Measurements from ENCODE around the gene RCBTB1. TPM values are rescaled to one million over a fixed set of nuclear protein-coding genes. Genes with fewer than 3 reads are reported as not detected.
"Not testable (repeated sequence)": the region's sequence is repeated elsewhere in the genome, so short reads cannot be mapped to it uniquely, and the experiment has no call there.

Gene RCBTB1
- total RNA-seq, 1 donor from 2014 or later, result 22.8 TPM

DNA sequence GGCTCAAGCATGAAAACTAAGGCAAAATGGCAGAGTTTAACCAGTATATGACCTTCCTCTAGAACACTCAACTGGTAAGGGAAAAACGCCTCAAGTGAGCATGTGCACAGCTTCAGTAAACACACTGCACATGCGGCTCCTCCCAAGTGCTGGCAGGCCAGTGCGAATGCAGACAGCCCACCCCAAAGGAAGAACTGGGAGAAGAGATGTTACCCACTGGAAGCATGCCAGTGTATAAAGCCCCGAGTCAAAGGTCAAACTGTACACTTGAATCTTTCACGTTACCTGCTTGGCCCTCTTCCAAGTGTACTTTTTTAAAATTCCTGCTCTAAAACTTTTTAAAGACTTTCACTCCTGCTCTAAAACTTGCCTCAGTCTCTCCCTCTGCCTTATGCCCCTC is 19.2 kb upstream of the RCBTB1 start:
- DNase-seq (ENCODE audit: low spot score), result no peak

DNA sequence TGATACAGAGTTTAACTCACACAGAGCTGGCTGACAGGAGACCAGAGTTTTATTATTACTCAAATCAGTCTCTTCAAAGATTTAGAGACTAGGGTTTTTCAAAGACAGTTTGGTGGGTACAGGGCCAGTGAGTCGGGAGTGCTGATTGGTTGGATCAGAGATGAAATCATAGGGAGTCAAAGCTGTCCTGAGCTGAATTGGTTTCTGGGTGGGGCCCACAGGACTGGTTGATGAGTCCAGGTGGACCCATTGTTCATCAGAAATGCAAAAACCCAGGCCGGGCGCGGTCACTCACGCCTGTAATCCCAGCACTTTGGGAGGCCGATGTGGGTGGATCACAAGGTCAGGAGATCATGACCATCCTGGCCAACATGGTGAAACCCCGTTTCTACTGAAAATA is 17.3 kb upstream of the RCBTB1 start:
- not testable (repeated sequence) for DNase-seq (ENCODE audit: low spot score)

DNA sequence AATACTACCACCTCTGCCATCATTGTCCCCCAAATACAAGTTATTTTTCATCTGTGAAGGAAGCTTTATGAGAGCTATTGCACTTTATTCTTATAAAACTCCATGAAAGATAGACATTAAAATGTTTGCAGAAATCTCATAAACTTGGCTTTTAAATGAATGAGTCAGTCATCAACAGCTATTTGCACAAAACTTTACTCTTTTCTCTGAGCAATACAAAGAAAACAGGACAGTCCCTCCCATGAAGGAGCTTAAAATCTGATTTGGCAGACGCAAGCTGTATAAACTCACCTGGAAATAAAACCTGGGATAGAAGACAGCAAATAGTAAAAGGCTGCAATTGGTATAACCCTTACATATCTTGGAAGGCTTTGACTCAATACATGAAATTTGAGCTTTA is 16.6 kb upstream of the RCBTB1 start:
- DNase-seq (ENCODE audit: low spot score), result no peak

DNA sequence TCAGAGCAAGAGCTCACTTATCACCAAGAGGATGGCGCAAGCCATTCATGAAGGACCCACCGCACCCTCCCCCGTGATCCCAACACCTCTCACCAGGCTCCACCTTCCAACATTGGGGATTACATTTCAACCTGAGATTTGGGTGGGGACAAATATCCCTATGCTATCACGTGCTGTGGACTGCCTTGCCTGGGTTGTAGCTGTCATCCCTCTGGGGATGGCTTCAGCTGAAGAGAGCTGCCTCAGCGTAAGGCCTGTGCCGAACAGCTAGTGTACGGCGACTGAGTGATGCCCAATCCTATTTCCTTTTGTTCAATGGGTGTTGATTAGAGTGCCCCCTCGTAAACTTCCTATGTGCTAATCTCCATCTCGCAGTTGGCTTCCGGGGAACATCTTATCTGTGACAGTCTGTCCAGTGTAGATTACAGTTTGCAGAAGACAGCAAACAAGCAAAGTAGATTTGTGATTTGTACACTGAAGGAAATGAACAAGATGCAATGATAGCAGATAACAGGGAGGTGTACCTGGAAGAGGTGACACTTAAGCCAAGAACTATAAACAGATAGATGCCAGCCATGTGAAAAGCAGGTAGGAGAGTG is 11.8 kb upstream of the RCBTB1 start:
- DNase-seq (ENCODE audit: low spot score), result no peak

DNA sequence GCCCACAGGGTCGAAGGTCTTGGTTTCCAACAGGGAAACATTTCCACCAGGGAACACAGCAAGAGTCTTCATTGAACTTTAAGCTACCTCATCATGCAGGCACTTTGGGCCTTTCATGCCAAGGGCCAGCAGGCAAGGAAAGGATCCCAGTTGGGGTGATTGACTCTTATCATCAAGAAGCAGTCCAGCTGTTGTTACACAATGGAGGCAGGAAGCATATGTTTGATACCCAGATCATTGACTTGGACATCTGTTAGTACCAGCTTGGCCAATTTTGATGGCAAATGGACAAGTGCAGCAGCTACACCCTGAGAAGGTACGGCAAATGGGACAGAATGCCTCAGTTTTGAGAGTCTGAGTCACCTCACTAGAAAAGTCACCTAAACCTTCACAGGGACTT is 10.9 kb upstream of the RCBTB1 start:
- DNase-seq (ENCODE audit: low spot score), result no peak

DNA sequence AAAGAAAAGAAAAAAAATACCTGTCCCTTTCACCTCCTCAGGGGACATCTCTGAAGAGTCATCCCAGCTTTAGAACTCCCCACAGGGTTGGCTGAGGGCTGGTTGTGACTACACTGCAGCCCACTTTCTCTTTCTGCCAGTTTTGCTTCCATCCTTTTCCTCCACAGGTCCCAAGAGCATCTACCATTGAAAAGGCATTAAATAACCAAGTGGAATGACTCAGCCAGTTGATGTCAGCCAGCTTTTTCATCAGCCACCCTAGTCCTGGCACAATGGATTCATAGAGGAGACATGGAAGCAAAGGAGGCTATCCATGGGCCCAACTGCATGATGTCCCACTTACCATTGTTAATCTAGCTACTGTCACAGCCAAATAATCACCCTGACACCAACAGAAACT is 9.2 kb upstream of the RCBTB1 start:
- no peak for DNase-seq (ENCODE audit: low spot score)

DNA sequence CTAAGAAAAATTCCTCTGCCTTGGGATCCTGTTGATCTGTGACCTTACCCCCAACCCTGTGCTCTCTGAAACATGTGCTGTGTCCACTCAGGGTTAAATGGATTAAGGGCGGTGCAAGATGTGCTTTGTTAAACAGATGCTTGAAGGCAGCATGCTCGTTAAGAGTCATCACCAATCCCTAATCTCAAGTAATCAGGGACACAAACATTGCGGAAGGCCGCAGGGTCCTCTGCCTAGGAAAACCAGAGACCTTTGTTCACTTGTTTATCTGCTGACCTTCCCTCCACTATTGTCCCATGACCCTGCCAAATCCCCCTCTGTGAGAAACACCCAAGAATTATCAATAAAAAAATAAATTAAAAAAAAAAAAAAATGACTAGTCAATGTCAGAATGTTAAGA is 8.5 kb upstream of the RCBTB1 start:
- DNase-seq (ENCODE audit: low spot score), result not testable (repeated sequence)

DNA sequence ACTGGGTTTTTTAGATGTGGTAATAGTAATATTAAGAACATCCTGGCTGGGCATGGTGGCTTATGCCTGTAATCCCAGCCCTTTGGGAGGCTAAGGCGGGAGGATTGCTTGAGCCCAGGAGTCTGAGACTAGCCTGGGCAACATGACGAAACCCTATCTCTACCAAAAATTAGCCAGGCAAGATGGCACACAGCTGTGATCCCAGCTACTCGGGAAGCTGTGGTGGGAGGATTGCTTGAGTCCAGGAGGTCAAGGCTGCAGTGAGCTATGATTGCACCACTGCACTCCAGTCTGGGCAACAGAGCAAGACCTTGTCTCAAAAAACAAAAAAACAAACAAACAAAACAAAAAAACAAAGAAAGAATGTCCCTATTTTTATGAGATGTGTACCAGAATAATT is 5.4 kb upstream of the RCBTB1 start:
- DNase-seq (ENCODE audit: low spot score), result not testable (repeated sequence)

DNA sequence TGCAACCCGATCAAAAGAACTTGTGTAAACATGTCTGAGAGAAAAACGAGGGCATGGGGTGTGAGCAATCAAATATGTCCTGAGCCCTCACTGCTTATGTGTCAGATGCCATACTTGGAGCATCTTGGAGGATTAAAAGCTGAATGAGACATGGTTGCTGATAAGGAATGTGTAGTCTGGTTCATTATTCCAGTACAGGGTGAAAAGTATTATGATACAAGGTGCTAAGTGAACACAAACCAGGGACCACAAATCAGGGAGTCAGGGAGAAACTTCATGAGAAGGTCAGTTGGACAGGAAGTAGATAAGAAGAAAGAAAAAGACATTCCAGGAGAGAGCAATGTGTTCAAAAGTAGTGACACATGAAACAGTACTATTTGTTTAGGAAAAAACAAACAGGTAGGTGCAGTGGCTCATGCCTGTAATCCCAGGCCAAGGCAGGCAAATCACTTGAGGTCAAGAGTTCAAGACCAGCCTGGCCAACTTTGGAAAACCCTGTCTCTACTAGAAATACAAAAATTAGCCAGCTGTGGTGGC is 2.0 kb upstream of the RCBTB1 start:
- no peak for DNase-seq (ENCODE audit: low spot score)

DNA sequence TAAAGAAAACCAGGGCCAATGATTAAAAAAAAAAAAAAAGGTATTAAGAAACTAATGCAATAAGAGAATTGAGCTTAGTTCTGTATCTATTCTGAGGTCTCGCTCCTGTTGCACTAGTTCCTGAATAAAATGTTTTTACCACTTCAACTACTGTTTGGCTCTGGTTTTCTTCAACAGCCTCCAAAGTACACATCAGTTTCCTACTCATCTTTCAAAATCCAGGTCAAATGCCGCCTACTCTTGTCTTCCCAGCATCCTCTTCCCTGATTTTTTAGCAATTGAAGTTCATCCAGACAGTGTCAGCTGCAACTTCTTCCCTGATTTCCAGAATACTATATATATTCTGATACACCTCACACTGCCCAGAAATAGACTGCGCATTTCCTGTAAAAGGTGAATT is 1.4 kb upstream of the RCBTB1 start:
- DNase-seq (ENCODE audit: low spot score), result no peak

DNA sequence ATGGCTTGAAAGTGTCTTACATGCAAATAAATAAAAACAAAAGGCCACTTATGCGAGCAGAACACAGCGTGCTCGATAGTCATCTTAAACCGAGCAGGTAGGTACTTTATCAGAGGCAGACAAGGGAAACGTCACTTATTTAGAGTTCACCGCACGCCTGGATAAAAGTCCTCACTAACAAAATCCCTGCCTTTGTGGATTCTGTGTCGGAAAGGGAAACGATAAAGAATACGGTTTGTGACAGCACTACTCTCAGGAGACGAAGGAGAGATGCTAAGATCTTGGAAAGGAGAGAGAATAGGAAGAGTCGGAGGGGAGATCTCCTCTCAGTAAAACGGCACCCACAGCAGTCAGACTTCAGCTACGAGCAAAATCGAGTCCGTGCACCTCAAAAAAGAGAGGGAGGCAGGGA is 581 bp downstream of the RCBTB1 start:
- no peak for DNase-seq (ENCODE audit: low spot score)

DNA sequence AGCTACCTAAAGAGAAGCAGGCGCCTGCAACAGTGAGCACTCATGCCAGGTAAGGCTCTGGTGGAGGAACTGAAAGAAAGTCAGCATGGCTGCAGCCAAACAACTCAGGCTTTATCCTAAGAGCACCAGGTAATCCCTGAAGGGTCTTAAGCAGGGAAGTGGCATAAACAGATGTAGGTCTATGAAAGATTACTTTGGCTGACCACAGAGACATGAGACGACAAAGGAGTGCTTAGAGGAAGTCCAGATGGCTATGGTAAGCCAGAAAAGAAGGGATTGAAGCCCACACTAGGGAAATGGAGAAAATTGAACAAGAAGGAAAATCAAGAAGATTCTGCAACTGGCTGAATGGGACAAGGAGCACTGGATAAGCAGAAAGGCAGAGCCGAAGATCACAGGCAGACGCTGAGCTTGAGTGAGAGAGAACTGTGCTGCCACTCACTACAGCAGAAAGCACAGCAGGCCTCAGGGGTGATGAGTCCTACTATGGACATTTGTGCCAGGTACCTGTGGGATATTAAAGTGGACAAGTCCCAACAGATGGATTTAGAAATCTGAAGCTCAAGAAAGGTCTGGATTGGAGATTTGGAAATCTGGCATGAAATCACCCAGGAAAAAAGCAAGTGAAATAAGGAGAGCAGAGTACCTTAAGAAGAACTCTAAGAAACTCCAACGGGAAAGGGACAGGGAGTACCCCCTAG is 4.2 kb downstream of the RCBTB1 start:
- DNase-seq (ENCODE audit: low spot score), result no peak

DNA sequence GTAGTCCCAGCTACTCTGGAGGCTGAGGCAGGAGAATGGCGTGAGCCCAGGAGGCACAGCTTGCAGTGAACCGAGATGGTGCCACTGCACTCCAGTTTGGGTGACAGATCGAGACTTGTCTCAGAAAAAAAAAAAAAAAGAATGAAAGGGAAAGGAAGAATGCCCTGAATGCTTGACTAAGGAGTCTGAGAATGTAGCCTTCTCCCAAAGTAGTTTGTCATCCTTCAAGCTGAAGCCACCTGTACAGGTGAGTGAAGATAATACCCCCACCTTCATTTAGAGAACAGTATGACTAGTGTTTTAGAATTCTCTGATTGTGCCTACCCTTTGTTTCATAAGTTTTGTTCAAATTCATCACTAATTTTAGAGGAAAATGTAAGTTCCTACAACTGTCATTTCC is 5.9 kb downstream of the RCBTB1 start:
- no peak for DNase-seq (ENCODE audit: low spot score)

DNA sequence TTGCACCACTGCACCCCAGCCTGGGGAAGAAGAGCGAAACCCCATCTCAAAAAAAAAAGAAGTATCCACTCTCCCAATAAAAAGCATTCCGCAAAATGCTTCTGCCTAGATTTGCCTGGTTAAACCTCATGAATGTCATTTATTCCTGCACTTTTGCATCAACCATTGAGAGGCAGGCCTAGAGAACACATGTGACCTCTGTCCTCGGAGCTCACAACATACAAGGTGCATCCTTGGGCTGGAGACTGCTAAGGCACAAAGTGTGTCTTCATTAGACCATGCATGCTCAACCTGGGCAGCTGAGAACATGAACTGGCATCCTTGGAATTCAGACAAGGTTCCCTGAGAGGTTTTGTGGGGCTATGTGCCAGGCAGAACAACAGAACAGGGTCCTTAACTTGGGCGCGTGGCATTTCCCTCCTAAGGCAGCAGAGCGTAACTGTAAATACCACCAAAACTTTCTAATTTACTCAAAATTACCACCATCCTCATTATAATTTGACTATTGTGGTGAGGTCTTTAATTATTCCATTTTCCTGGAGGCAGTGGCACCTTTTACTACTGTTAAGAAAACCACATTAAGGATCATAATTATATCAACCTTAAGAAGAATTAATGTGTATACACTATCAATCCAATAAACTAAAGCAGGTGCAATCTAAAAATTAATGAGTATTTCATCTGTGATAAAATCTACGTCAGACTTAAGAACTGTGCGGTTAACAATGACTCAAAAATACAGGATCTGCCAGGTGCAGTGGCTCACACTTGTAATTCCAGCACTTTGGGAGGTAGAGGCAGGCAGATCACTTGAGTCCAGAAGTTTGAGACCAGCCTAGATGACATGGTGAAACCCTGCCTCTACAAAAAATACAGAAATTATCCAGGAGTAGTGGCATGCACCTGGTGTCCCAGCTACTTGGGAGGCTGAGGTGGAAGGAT is 13.8 kb downstream of the RCBTB1 start:
- DNase-seq (ENCODE audit: low spot score), result no peak

DNA sequence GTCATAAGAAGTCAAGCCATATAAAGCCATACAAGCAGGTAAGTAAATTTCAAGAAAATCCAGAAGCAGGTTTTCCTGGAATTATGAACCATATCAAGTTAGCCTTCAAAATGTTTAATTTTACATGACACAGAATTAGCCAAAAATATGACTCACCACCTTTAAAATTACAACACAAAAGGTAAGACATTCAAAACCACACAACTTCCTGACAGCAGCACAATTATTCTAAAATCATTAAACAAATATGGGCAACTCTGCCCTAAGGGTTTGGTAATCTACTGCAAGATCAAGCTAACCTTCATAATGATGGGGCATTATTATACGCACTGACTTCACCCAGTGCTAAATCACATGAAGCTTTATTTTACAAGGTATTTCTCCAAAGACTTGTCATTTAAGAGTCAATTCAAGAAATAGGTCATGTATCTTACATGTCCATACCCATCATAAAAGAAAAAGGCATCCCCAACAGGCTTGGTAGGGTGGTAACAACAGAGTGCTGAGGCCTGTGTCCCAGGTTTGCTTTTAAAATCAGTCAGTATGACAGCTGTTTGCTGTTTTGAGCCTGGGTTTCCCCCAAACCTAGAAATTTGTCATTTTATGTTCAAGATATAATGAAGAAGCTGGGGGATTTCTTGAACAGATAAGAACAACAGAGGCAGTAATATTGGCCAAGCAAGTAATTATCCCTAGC is 15.2 kb downstream of the RCBTB1 start:
- no peak for DNase-seq (ENCODE audit: low spot score)

DNA sequence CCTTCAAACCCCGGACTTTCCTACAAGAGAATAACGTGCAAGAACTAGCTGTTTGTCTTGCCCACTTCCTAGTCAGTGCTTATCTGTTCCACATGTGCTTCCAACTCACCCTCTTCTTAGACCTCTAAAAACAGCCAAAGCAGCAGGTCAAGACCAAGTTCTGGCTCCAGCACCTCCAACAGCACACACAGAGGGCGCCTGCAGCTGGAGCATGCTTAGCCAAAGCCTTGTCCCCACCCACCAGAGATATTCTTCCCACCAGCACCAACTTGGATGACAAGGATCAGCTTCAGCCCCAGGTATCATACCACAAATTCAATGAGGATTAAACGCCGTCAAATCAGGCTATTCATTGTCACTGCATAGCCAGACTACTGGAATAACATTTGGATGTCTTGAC is 17.9 kb downstream of the RCBTB1 start:
- no peak for DNase-seq (ENCODE audit: low spot score)

DNA sequence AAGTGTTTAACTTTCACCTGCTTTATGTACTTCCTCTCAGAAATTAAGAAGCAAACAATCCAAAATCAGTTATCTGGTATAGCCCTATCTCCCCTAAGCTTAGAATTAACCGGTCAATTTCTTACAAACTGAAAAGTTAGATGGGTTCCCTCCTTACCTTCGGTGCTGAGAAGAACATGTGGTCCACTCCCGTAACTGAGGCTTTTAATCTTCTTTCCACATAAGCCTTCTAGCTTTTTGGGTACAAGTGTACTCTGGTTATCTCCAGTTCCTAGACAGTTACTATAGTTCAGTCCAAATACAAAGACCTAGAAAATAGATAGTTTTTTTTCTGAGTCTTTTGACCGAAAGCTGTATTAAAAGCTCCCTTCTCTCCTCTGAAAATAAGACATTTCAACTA is 18.9 kb downstream of the RCBTB1 start:
- no peak for DNase-seq (ENCODE audit: low spot score)

DNA sequence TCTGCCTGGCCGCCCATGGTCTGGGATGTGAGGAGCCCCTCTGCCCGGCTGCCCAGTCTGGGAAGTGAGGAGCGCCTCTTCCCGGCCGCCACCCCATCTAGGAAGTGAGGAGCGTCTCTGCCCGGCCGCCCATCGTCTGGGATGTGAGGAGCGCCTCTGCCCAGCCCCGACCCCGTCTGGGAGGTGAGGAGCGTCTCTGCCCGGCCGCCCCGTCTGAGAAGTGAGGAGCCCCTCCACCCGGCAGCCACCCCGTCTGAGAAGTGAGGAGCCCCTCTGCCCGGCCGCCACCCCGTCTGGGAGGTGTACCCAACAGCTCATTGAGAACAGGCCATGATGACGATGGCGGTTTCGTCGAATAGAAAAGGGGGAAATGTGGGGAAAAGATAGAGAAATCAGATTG is 19.9 kb downstream of the RCBTB1 start:
- DNase-seq (ENCODE audit: low spot score), result not testable (repeated sequence)

DNA sequence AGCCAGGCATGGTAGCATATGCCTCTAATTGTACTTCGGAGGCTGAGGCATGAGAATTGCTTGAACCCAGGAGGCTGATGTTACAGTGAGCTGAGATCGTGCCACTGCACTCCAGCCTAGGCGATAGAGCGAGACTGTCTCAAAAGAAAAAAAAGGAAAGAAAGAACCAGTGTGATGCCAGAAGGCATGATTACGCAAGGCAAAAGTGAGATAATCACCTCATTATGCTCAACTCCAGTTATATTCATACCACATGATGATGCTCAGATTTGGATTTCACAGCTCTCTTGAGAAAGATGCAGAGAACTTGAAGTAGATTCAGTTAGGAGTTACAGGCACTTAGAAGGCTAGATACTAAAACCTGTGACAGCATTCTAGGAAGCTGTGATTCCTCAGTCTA is 21.8 kb downstream of the RCBTB1 start:
- DNase-seq (ENCODE audit: low spot score), result no peak

DNA sequence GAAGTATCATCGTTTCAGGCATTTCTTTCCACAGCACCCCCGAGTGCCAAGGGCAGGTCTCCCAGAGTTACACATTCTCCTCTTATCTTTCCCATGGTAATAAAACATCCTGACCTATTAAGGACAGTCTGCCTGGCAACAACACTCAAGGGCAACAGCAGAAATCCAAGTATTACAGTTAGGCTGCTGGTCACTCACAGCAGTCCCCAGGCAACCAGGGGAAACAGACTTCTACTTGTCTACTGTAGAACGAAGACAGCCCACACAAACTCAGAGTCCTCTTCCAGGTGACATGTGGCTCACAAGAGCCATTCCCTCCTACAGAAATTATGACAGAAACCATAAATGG is 24.3 kb downstream of the RCBTB1 start:
- DNase-seq (ENCODE audit: low spot score), result no peak

DNA sequence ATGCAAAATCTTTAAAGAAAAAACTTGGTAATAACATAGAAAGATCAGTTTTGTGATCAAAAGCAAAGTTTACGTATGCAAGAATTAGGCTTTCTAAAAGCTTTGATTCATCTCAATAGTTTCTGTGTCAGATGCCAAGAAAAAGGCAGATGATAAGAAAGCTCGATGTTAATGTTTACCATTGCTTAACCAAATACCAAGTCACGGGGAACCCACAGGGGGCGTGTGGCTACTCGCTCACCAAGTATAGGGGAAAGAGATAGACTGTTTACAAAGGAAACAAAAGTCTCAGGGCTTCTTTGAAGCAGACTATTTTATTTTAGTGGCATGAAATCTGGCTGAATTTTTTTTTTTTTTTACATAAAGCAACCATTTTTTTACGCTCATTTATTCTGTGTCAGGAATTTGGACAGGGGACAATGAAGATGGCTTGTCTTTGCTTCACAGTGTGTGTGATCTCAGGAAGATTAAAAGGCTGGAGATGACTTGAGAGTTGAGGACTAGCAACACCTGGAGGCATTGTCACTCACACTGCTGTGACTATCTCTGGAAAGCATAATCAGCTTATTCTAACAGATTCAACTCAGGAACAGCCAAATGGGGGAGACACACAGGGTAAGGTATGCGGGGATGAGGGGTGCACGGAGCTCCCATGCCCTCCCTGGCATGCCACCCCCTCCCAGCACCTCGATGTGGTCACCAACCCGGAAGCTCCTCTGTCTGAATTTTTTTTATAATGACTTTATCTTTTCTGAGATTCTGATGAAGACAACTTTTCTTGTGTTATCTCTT is 24.9 kb downstream of the RCBTB1 start:
- DNase-seq (ENCODE audit: low spot score), result peak; percentile 61
